MM.1S (cell line): ENCODE measurements around the gene PTPN20.

Experiments
- DNase-seq: peaks from one replicate; pipeline ENCODE4 v3.0.0-alpha.2; 2015
- H2AFZ ChIP-seq: fragments of 300-600 bp; sonication (generic); 2 replicates; pipeline ENCODE4 v1.6.0; 2016; ENCODE audit warnings: antibody characterized with exemption, low read length
- H3F3A ChIP-seq: fragments of 300-600 bp; sonication (generic); 2 replicates; pipeline ENCODE4 v1.6.1; 2016; ENCODE audit warnings: mild to moderate bottlenecking, antibody characterized with exemption, low read length, moderate library complexity, mixed read lengths; ENCODE audit not compliant: insufficient read depth
- H3K27ac ChIP-seq: fragments of 300-600 bp; sonication (generic); 2 replicates; pipeline ENCODE4 v1.5.1; 2016; ENCODE audit warnings: mild to moderate bottlenecking, low read length
- H3K27me3 ChIP-seq: fragments of 300-600 bp; sonication (generic); replicated peaks from 2 replicates; pipeline ENCODE4 v1.6.0; 2016; ENCODE audit warnings: low read length; ENCODE audit not compliant: insufficient read depth
- H3K36me3 ChIP-seq: fragments of 300-600 bp; sonication (generic); replicated peaks from 2 replicates; pipeline ENCODE4 v1.6.1; 2016; ENCODE audit warnings: mild to moderate bottlenecking, low read length, mixed read lengths; ENCODE audit not compliant: insufficient read depth
- H3K4me1 ChIP-seq: fragments of 300-600 bp; sonication (generic); 2 replicates; pipeline ENCODE4 v1.6.1; 2016; ENCODE audit warnings: low read length, mixed read lengths
- H3K4me2 ChIP-seq: fragments of 300-600 bp; sonication (generic); 2 replicates; pipeline ENCODE4 v1.6.0; 2016; ENCODE audit warnings: low read depth, low read length
- H3K4me3 ChIP-seq: fragments of 300-600 bp; sonication (generic); 2 replicates; pipeline ENCODE4 v1.5.1; 2016; ENCODE audit warnings: low read length, mixed read lengths
- H3K79me2 ChIP-seq: fragments of 300-600 bp; sonication (generic); 2 replicates; pipeline ENCODE4 v1.6.1; 2016; ENCODE audit warnings: mixed run types, low read length, mixed read lengths
- H3K9ac ChIP-seq: fragments of 300-600 bp; sonication (generic); 2 replicates; pipeline ENCODE4 v1.6.1; 2016; ENCODE audit warnings: low read length, mixed read lengths
- H3K9me2 ChIP-seq: fragments of 300-600 bp; sonication (generic); replicated peaks from 2 replicates; pipeline ENCODE4 v1.6.1; 2016; ENCODE audit warnings: mild to moderate bottlenecking, low read length, mixed read lengths; ENCODE audit not compliant: insufficient read depth
- H3K9me3 ChIP-seq: fragments of 300-600 bp; sonication (generic); replicated peaks from 2 replicates; pipeline ENCODE4 v1.6.1; 2016; ENCODE audit warnings: mild to moderate bottlenecking, low read length, mixed read lengths; ENCODE audit not compliant: insufficient read depth
- H4K20me1 ChIP-seq: fragments of 300-600 bp; sonication (generic); 2 replicates; pipeline ENCODE4 v1.6.1; 2016; ENCODE audit warnings: mild to moderate bottlenecking, low read length, moderate library complexity, mixed read lengths; ENCODE audit not compliant: insufficient read depth
- EZH2 ChIP-seq: fragments of 300-600 bp; sonication (generic); optimal IDR thresholded peaks from 2 replicates; pipeline ENCODE3; 2017; ENCODE audit warnings: low read depth, mild to moderate bottlenecking, antibody characterized with exemption, low read length, mixed read lengths
- EZH2phosphoT487 ChIP-seq: fragments of 300-600 bp; sonication (generic); IDR thresholded peaks from 2 replicates; pipeline ENCODE4 v1.6.1; 2018; ENCODE audit warnings: antibody characterized with exemption, low read length
- TF ChIP-seq, protein P1 (sequence below): fragments of 300-600 bp; sonication (generic); IDR thresholded peaks from 2 replicates; pipeline ENCODE4 v1.5.1; 2016; ENCODE audit warnings: antibody characterized with exemption, low read length, mixed read lengths

Gene PTPN20

DNA sequence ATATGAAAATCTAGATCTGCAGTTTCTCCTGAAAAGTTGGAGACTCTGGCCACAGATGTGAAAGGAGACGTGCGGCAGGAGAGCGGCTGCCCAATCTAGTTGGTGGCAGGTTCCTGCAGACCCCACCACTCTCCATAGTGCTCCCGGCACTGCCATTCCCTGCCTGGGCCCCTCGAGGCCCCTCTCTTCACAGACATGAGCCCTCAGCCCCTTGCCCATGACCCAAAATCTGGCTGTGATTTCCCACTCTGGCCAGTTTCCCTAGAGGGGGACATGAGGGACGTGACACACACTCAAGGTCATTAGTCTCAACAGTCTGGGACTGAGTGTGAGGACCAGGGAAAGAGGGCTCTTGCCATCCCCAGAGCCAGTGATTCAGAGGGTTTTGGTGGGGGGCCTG, 138.7 kb downstream of the PTPN20 start:
- H3K27ac ChIP-seq, result no peak overlapping the region
- no peak overlapping the region for H3K9ac ChIP-seq
- TF ChIP-seq EZH2phosphoT487 (no peak), EZH2 (no peak)
- TF ChIP-seq, protein P1, sequence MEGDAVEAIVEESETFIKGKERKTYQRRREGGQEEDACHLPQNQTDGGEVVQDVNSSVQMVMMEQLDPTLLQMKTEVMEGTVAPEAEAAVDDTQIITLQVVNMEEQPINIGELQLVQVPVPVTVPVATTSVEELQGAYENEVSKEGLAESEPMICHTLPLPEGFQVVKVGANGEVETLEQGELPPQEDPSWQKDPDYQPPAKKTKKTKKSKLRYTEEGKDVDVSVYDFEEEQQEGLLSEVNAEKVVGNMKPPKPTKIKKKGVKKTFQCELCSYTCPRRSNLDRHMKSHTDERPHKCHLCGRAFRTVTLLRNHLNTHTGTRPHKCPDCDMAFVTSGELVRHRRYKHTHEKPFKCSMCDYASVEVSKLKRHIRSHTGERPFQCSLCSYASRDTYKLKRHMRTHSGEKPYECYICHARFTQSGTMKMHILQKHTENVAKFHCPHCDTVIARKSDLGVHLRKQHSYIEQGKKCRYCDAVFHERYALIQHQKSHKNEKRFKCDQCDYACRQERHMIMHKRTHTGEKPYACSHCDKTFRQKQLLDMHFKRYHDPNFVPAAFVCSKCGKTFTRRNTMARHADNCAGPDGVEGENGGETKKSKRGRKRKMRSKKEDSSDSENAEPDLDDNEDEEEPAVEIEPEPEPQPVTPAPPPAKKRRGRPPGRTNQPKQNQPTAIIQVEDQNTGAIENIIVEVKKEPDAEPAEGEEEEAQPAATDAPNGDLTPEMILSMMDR, result no peak
- no peak overlapping the region for H3K4me3 ChIP-seq
- H3K9me3 ChIP-seq, result no peaks in the 10 kb centered on the region
- no peak for DNase-seq
- no peaks in the 10 kb centered on the region for H4K20me1 ChIP-seq
- no peaks in the 10 kb centered on the region for H3K79me2 ChIP-seq
- H3F3A ChIP-seq, result no peaks in the 10 kb centered on the region
- H2AFZ ChIP-seq, result no peak overlapping the region
- no peaks in the 10 kb centered on the region for H3K4me1 ChIP-seq
- no peaks in the 10 kb centered on the region for H3K9me2 ChIP-seq
- H3K36me3 ChIP-seq, result no peaks in the 10 kb centered on the region
- H3K4me2 ChIP-seq, result no peak overlapping the region
- H3K27me3 ChIP-seq, result no peaks in the 10 kb centered on the region

DNA sequence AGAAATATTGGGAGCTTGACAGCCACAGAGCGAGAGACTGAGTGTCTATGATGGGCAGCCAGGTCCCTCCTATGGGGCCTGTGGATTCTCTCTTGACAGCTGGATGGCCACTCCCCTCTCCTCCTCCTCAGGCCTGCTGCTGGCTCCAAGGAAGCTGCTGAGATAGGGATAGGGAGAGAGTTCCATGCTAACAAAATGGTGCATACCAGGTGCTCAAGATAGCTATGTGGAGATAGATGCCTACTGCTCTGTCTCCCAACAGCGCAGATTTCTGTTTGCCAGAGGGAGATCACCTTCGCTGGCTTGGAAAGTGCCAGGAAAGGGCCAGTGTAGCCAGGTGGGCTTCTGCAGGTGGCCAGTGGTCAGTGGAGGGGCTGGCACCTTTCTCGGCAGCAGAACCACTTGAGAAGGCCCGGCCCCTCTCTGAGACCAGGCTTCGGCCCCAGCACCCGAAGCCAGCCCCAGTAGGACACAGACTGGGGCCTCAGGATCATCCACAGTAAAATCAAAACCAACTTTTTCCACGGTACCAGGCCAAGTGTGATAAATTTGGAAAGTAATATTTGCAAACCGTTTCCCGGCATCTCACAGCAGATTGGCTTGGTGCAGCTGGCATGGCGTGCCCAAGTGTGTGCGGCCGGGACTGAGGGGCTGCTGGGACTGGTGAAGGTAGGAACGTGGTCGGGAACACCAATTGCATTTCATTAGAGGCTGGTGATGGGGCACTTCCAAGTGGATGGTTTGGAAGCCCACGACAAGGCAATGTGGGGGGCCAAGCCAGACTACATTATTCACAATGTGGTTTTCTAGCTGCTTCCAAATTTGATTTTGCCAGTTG, 139.6 kb downstream of the PTPN20 start:
- Histone ChIP-seq H3K4me2 (no peak overlapping the region), H3K4me3 (no peak overlapping the region), H3K9ac (no peak overlapping the region), H3K36me3 (no peaks in the 10 kb centered on the region), H3K79me2 (no peaks in the 10 kb centered on the region), H3K27me3 (no peaks in the 10 kb centered on the region), H3F3A (no peaks in the 10 kb centered on the region), H3K4me1 (no peaks in the 10 kb centered on the region), H3K27ac (no peak overlapping the region), H3K9me3 (no peaks in the 10 kb centered on the region), H3K9me2 (no peaks in the 10 kb centered on the region), H4K20me1 (no peaks in the 10 kb centered on the region), H2AFZ (no peak overlapping the region)
- no peak for TF ChIP-seq EZH2
- TF ChIP-seq, protein P1, result no peak
- TF ChIP-seq EZH2phosphoT487, result no peak
- DNase-seq, result no peak

DNA sequence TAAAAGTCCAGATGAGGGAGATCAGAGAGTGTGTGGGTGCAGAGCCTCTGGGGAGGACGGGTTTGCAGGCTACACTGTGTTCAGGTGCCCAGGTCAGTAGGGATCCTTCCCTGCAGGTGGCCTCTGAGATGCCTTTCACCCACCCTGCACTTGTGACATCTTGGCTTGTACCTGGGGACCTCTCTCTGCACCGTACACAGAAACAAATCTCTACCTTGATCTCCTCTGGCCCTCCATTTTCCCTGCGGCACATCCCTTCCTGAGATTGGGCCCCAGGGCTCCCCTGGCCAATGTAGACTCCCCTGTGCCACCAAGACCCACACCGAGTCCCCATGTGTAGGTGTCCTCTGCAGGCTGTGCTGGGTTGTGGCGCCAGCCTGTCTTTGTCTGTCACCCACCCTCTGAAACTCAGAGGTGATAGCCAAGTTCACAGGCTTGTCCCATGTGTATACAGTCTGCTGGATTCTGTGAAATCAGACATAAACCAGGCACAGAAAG, 140.6 kb downstream of the PTPN20 start:
- Histone ChIP-seq H3K79me2 (no peaks in the 10 kb centered on the region), H3K4me3 (no peak overlapping the region)
- TF ChIP-seq EZH2phosphoT487 (no peak), EZH2 (no peak)
- TF ChIP-seq, protein P1, result no peak

More for the DNA sequence above, 140.6 kb downstream of the PTPN20 start:
- no peaks in the 10 kb centered on the region for H3F3A ChIP-seq
- H3K27me3 ChIP-seq, result no peaks in the 10 kb centered on the region
- H2AFZ ChIP-seq, result no peak overlapping the region
- no peaks in the 10 kb centered on the region for H4K20me1 ChIP-seq
- no peak overlapping the region for H3K27ac ChIP-seq
- no peak for DNase-seq
- no peaks in the 10 kb centered on the region for H3K36me3 ChIP-seq
- no peak overlapping the region for H3K4me2 ChIP-seq
- H3K4me1 ChIP-seq, result no peaks in the 10 kb centered on the region
- no peak overlapping the region for H3K9ac ChIP-seq
- H3K9me3 ChIP-seq, result no peaks in the 10 kb centered on the region
- H3K9me2 ChIP-seq, result no peaks in the 10 kb centered on the region
